ENCODE results near the gene DNAJA3. TPM values are rescaled to one million over a fixed set of nuclear protein-coding genes. Genes with fewer than 3 reads are reported as not detected.

Gene DNAJA3
- total RNA-seq, 6 donors from 2014 or later = 31.2 to 61.8 (median 36.6) TPM

DNA sequence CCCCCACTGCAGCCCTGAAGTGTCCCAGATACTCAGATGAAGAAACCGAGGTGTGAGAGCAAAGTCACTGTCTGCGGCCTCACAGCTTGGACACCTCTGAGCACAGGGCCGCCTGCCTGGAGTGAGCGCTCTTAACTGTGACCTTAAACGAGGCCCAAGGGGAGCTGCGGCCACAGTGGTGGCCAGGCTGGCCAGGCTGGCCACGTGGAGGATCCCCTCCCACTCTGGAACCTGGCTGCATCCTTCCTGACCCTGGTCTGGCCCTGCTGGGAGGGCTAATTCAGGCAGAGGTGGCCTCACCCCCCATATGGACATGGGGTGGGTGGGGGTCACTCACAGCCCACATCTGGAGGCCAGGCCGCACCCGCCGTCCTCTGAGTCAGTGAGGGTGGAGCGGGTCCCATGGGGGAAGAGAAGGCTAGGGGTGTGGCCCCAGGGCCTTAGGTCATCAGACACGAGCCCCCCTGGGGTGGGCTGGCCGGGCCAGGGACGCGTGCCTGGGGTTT is 47.5 kb upstream of the DNAJA3 start:
- Histone ChIP-seq H3K9me3 (no peaks in the 10 kb centered on the region), H3K36me3 (peaks cover 15 to 43% (median 27%) of the 10 kb centered on the region in 4 donors), H3K4me3 (no peak overlapping the region), H3K27ac (peak overlapping the region; percentile 82 to 92 (median 85)), H3K27me3 (no peaks in the 10 kb centered on the region), H3K4me1 (peaks cover 59 to 65% (median 61%) of the 10 kb centered on the region in 4 donors)
- peak in 1 of 2 donors; percentile 74 for DNase-seq
- 72 to 82% methylated on average over 6 to 9 of the region's 15 CpGs for WGBS, 2 donors
- peak in 1 of 2 donors; percentile 55 for ATAC-seq (ENCODE audit: low FRiP score in 2 of 2)
- no peak for TF ChIP-seq POLR2A (IDR thresholded peaks at IDR 0.05)
- TF ChIP-seq POLR2AphosphoS5 (IDR thresholded peaks at IDR 0.05) = no peak
- TF ChIP-seq EP300 (IDR thresholded peaks at IDR 0.05) = no peak
- TF ChIP-seq, protein P1, sequence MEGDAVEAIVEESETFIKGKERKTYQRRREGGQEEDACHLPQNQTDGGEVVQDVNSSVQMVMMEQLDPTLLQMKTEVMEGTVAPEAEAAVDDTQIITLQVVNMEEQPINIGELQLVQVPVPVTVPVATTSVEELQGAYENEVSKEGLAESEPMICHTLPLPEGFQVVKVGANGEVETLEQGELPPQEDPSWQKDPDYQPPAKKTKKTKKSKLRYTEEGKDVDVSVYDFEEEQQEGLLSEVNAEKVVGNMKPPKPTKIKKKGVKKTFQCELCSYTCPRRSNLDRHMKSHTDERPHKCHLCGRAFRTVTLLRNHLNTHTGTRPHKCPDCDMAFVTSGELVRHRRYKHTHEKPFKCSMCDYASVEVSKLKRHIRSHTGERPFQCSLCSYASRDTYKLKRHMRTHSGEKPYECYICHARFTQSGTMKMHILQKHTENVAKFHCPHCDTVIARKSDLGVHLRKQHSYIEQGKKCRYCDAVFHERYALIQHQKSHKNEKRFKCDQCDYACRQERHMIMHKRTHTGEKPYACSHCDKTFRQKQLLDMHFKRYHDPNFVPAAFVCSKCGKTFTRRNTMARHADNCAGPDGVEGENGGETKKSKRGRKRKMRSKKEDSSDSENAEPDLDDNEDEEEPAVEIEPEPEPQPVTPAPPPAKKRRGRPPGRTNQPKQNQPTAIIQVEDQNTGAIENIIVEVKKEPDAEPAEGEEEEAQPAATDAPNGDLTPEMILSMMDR (IDR thresholded peaks at IDR 0.05) = no peak

DNA sequence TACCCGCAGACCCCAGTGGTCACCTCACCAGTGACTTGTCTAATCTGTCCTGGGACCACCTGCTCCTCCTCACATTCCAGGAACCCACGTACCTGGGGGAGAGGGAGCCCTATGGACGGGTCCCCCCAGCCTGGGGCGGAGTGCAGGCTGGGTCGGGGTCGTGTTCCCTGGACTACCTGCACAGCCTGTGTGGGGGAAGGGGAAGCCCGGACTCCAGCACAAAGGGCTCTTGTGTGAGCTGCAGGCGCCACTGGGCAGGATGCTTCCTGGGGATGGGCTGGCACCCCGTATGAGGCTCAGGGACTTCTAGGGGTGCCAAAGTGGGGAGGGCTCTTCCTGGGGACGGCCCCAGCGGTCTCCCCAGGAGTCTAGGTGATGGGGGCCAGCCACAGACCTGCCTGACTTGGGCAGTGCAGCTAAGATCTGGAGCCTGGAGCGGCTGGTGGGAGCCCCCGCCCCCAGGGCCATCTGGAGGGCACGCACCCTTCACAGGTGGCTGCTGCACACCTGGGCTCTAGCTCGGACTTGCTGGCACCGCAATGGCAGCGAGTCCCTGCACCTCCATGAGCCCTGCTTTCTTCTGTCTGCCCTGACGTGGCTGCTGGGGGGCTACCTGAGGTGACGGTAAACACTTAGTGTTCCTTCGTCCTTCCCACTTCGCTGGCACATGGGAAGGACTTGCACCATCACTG is 46.5 kb upstream of the DNAJA3 start:
- H3K4me1 ChIP-seq = peaks cover 49 to 56% (median 55%) of the 10 kb centered on the region in 4 donors
- H3K27ac ChIP-seq = peak overlapping the region in 3 of 4 donors; percentile 6 to 82 (median 82)
- no peaks in the 10 kb centered on the region for H3K27me3 ChIP-seq
- TF ChIP-seq POLR2AphosphoS5 (IDR thresholded peaks at IDR 0.05) = no peak
- no peak for TF ChIP-seq POLR2A (IDR thresholded peaks at IDR 0.05)
- no peak for TF ChIP-seq EP300 (IDR thresholded peaks at IDR 0.05)
- TF ChIP-seq, protein P1 (IDR thresholded peaks at IDR 0.05) = no peak
- DNase-seq = peak in 1 of 2 donors; percentile 68
- 81 to 90% methylated on average over 9 to 13 of the region's 21 CpGs for WGBS, 2 donors
- no peak overlapping the region for H3K4me3 ChIP-seq
- no peaks in the 10 kb centered on the region for H3K9me3 ChIP-seq
- peaks cover 15 to 52% (median 33%) of the 10 kb centered on the region in 4 donors for H3K36me3 ChIP-seq
- no peak for ATAC-seq (ENCODE audit: low FRiP score in 2 of 2)

DNA sequence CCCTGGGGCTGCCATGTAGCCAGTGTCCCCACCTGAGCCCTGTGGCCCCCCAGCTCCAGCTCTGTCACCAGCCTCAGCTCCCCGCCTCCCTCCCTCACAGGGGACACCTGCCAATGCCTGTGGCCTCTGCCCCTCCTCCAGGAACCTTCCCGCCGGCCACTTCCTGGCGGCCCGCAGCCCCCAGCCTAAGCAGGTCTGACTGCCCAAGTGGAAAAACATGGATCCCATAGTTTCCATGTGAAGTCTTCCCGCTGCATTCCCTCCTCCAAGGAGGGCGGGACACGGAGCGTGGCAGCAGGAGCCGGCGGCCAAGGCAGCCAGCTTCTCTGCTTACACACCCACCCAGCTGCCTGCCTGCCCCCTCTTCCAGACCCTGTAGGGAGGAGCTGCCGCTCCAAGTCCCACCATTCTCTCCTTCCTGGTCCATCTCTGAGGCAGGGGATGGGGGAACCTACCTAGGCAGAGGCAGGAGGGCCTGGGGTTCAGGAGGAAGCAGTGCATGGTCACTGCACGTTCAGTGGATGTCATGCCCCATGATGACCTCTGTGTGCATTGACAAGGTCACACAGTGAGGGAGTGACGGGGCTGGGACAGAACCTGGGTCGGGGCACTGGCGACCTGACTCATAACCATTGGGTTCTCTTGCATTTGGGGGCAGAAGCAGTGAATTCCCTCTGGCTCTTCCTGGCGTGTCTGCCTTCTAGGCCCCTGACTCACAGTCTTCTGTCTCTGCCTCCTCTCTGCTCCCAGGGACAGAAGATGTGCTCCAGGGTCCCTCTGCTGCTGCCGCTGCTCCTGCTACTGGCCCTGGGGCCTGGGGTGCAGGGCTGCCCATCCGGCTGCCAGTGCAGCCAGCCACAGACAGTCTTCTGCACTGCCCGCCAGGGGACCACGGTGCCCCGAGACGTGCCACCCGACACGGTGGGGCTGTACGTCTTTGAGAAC is 45.3 kb upstream of the DNAJA3 start:
- Histone ChIP-seq H3K9me3 (no peaks in the 10 kb centered on the region), H3K36me3 (peaks cover 15 to 65% (median 41%) of the 10 kb centered on the region in 4 donors), H3K27me3 (no peaks in the 10 kb centered on the region), H3K4me3 (no peak overlapping the region), H3K4me1 (peaks cover 37 to 50% (median 42%) of the 10 kb centered on the region in 4 donors), H3K27ac (peak overlapping the region in 3 of 4 donors; percentile 0 to 61 (median 5))
- DNase-seq (peak in 1 of 2 donors; percentile 76), ATAC-seq (ENCODE audit: low FRiP score in 2 of 2) (no peak)
- 63 to 89% methylated on average over 12 to 23 of the region's 26 CpGs for WGBS, 2 donors
- TF ChIP-seq, protein P1 (IDR thresholded peaks at IDR 0.05) = no peak
- TF ChIP-seq POLR2AphosphoS5 (IDR thresholded peaks at IDR 0.05) (no peak), EP300 (IDR thresholded peaks at IDR 0.05) (no peak), POLR2A (IDR thresholded peaks at IDR 0.05) (no peak)

DNA sequence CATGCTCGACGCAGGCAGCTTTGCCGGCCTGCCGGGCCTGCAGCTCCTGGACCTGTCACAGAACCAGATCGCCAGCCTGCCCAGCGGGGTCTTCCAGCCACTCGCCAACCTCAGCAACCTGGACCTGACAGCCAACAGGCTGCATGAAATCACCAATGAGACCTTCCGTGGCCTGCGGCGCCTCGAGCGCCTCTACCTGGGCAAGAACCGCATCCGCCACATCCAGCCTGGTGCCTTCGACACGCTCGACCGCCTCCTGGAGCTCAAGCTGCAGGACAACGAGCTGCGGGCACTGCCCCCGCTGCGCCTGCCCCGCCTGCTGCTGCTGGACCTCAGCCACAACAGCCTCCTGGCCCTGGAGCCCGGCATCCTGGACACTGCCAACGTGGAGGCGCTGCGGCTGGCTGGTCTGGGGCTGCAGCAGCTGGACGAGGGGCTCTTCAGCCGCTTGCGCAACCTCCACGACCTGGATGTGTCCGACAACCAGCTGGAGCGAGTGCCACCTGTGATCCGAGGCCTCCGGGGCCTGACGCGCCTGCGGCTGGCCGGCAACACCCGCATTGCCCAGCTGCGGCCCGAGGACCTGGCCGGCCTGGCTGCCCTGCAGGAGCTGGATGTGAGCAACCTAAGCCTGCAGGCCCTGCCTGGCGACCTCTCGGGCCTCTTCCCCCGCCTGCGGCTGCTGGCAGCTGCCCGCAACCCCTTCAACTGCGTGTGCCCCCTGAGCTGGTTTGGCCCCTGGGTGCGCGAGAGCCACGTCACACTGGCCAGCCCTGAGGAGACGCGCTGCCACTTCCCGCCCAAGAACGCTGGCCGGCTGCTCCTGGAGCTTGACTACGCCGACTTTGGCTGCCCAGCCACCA is 44.4 kb upstream of the DNAJA3 start:
- no peak overlapping the region for H3K27ac ChIP-seq
- no peaks in the 10 kb centered on the region for H3K27me3 ChIP-seq
- ATAC-seq (ENCODE audit: low FRiP score in 2 of 2) = no peak
- H3K4me3 ChIP-seq = no peak overlapping the region
- peak in 1 of 2 donors; percentile 83 for DNase-seq
- no peaks in the 10 kb centered on the region for H3K9me3 ChIP-seq
- 94 to 100% methylated on average over 4 to 41 of the region's 59 CpGs for WGBS, 2 donors
- peaks cover 28 to 40% (median 35%) of the 10 kb centered on the region in 4 donors for H3K4me1 ChIP-seq
- TF ChIP-seq POLR2A (IDR thresholded peaks at IDR 0.05) (no peak), EP300 (IDR thresholded peaks at IDR 0.05) (no peak), POLR2AphosphoS5 (IDR thresholded peaks at IDR 0.05) (no peak)
- TF ChIP-seq, protein P1 (IDR thresholded peaks at IDR 0.05) = no peak
- H3K36me3 ChIP-seq = peaks cover 15 to 73% (median 48%) of the 10 kb centered on the region in 4 donors

Data from upper lobe of left lung (tissue), 6 donors.